ENCODE data around the gene KCNH8.

DNA sequence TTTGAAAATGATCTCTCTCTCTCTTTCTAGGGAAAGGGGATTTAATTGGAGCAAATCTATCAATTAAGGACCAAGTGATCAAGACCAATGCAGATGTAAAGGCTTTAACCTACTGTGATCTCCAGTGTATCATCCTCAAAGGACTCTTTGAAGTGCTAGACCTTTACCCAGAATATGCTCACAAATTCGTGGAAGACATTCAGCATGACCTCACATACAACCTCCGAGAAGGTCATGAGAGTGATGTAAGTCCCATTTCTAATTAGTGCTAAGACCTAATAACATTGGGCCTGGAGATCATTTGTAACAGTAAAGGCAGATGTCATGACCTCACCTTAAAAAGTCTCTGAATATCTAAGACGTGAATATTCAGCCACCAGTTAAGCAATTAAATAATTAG is 308.4 kb downstream of the KCNH8 start:
- TF ChIP-seq POLR2AphosphoS5 (IDR thresholded peaks at IDR 0.05; ENCODE audit: low read depth, low read length) = no peak
- TF ChIP-seq, protein P1, sequence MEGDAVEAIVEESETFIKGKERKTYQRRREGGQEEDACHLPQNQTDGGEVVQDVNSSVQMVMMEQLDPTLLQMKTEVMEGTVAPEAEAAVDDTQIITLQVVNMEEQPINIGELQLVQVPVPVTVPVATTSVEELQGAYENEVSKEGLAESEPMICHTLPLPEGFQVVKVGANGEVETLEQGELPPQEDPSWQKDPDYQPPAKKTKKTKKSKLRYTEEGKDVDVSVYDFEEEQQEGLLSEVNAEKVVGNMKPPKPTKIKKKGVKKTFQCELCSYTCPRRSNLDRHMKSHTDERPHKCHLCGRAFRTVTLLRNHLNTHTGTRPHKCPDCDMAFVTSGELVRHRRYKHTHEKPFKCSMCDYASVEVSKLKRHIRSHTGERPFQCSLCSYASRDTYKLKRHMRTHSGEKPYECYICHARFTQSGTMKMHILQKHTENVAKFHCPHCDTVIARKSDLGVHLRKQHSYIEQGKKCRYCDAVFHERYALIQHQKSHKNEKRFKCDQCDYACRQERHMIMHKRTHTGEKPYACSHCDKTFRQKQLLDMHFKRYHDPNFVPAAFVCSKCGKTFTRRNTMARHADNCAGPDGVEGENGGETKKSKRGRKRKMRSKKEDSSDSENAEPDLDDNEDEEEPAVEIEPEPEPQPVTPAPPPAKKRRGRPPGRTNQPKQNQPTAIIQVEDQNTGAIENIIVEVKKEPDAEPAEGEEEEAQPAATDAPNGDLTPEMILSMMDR (IDR thresholded peaks at IDR 0.05) = no peak

Measured in Panc1 (cell line).